ENCODE measurements around the gene RELL1.

The RELL1 gene

DNA sequence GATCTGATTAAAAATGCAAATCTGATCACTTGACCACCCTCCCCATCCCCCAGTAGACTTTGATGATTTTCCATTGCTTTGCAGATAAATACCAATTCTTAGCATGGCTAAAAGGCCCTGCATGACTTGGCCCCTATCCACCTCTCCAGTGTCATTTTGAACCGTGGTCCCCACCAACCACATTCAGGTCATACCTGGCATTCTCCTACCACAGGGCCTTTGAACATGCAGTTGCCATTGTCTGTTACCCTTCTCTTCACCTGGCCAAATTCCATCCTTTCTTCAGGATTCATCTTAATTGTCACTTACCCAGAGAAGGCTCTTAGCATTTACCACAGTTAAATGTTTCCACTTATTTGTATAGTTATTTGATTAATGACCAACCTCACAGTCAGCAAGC lies 36.9 kb upstream of the RELL1 start:
- H3K27ac ChIP-seq (ENCODE audit: insufficient read depth, low read depth, low read length, poor library complexity, severe bottlenecking), result no peak overlapping the region
- H3K4me1 ChIP-seq (ENCODE audit: control insufficient read depth, insufficient read depth, low read length), result no peaks in the 10 kb centered on the region
- H3K27me3 ChIP-seq (ENCODE audit: control insufficient read depth, insufficient read depth, low read length, poor library complexity, severe bottlenecking), result no peaks in the 10 kb centered on the region
- WGBS, 2 experiments, result 90 to 95% methylated on average over 1 of the region's 1 CpG
- no peaks in the 10 kb centered on the region for H3K36me3 ChIP-seq (ENCODE audit: control insufficient read depth, insufficient read depth, low read length)
- H3K9me3 ChIP-seq (ENCODE audit: control insufficient read depth, low read length), result no peaks in the 10 kb centered on the region
- no peak overlapping the region for H3K4me3 ChIP-seq (ENCODE audit: insufficient read depth, low read depth, low read length)

DNA sequence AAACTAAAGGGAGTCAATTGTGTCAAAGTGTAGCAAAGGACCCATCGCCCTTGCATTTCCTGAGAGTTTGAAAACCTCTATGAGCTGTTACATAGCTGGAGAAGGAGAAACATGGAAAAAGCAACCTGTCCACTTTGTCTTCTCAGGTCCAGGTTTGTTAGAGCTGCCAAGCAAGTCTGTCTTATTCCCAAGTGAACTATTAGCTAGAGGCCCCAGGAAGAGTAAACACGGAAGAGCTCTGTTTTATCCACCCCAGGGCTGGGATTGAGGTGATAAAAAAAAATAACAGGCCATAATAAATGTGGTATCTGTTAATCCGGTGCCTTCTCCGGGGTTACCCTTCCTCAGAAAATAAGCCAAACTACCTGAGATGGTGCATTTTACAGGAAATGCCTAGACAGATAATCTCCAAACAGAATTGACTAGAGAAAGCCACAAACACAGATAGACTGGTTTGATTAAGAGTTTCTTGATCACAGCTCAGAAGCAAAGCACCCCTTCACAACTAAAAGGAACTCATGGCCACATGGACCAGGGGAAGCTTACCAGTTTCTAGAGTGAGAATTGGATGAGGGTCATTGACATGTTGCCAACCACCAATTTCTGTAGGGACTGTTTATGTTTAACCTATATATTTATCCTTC lies 35.9 kb upstream of the RELL1 start:
- Histone ChIP-seq H3K27me3 (ENCODE audit: control insufficient read depth, insufficient read depth, low read length, poor library complexity, severe bottlenecking) (no peaks in the 10 kb centered on the region), H3K27ac (ENCODE audit: insufficient read depth, low read depth, low read length, poor library complexity, severe bottlenecking) (no peak overlapping the region), H3K4me1 (ENCODE audit: control insufficient read depth, insufficient read depth, low read length) (no peaks in the 10 kb centered on the region), H3K4me3 (ENCODE audit: insufficient read depth, low read depth, low read length) (no peak overlapping the region), H3K9me3 (ENCODE audit: control insufficient read depth, low read length) (no peaks in the 10 kb centered on the region), H3K36me3 (ENCODE audit: control insufficient read depth, insufficient read depth, low read length) (no peaks in the 10 kb centered on the region)
- WGBS, 2 experiments, result 86 to 96% methylated on average over 4 of the region's 4 CpGs

DNA sequence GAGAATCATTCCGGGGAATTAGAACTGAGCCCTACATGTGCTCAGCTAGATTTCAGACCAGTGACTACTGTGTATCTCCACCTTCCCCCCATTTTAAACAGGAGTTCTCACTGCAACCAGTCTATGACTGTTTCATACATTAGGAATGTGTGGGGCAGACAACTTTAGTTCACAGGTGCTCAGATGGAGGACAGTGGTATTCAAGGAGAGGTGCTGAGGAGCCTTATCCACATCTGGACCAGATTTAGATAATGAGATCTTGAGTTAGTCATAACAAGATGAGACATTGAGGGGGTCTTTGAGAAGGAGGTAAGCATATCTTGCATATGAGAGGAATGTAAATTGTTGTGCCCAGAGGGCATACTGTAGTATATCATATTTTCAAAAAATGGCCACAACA lies 32.8 kb upstream of the RELL1 start:
- H3K27ac ChIP-seq (ENCODE audit: insufficient read depth, low read depth, low read length, poor library complexity, severe bottlenecking), result no peak overlapping the region
- 72 to 76% methylated on average over 1 of the region's 1 CpG for WGBS, 2 experiments

DNA sequence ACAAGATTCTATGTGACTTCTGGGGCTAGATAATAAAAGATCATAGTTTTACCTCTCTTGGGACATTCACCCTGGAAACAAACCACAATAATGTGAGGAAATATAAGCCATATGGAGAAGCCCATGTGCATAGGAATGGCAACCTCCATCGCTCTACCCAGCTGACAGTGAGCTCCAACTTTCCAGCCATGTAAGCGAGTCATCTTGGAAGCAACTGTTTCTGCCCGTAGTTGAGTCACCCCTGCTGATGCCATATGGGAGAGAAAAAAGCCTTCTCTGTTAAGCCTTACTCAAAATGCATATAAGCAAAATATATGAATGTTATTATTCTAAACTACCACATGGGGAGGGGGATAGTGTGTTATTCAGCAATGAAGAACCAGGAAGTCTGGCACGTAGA lies 31.4 kb upstream of the RELL1 start:
- Histone ChIP-seq H3K36me3 (ENCODE audit: control insufficient read depth, insufficient read depth, low read length) (no peaks in the 10 kb centered on the region), H3K27ac (ENCODE audit: insufficient read depth, low read depth, low read length, poor library complexity, severe bottlenecking) (no peak overlapping the region), H3K27me3 (ENCODE audit: control insufficient read depth, insufficient read depth, low read length, poor library complexity, severe bottlenecking) (no peaks in the 10 kb centered on the region), H3K4me3 (ENCODE audit: insufficient read depth, low read depth, low read length) (no peak overlapping the region), H3K9me3 (ENCODE audit: control insufficient read depth, low read length) (no peaks in the 10 kb centered on the region), H3K4me1 (ENCODE audit: control insufficient read depth, insufficient read depth, low read length) (no peaks in the 10 kb centered on the region)
- WGBS, 2 experiments, result 91 to 94% methylated on average over 3 to 4 of the region's 4 CpGs

More for the DNA sequence above, 32.8 kb upstream of the RELL1 start:
- H3K4me1 ChIP-seq (ENCODE audit: control insufficient read depth, insufficient read depth, low read length), result no peaks in the 10 kb centered on the region
- H3K27me3 ChIP-seq (ENCODE audit: control insufficient read depth, insufficient read depth, low read length, poor library complexity, severe bottlenecking), result no peaks in the 10 kb centered on the region
- no peak overlapping the region for H3K4me3 ChIP-seq (ENCODE audit: insufficient read depth, low read depth, low read length)
- no peaks in the 10 kb centered on the region for H3K9me3 ChIP-seq (ENCODE audit: control insufficient read depth, low read length)
- no peaks in the 10 kb centered on the region for H3K36me3 ChIP-seq (ENCODE audit: control insufficient read depth, insufficient read depth, low read length)

DNA sequence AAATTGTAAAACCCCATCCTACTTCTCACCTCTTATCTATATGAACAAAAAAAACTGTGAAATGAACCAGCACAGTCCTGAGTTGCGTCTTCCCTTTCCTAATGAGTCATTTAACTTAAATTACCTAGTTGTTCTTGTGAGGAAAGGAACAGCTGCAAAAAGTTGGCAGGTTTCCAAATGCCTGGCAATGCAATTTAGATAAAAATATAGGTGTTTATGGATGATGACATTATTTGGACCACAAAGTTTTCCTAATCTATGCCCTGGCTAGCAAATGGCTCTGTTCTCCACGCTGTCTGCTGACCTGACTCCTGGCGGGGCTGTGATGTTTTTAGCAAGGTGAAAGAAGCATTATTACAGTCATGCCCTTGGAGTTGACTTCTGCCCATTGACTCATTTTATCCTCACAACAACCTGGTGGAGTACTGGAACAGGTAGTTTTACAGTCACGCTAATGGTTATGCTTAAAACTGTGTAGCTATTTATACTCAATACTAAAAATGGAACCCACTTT lies 29.8 kb upstream of the RELL1 start:
- H3K4me3 ChIP-seq (ENCODE audit: insufficient read depth, low read depth, low read length), result no peak overlapping the region
- no peak overlapping the region for H3K27ac ChIP-seq (ENCODE audit: insufficient read depth, low read depth, low read length, poor library complexity, severe bottlenecking)
- H3K36me3 ChIP-seq (ENCODE audit: control insufficient read depth, insufficient read depth, low read length), result no peaks in the 10 kb centered on the region
- WGBS, 2 experiments, result 88 to 96% methylated on average over 3 to 4 of the region's 4 CpGs
- no peaks in the 10 kb centered on the region for H3K9me3 ChIP-seq (ENCODE audit: control insufficient read depth, low read length)
- H3K27me3 ChIP-seq (ENCODE audit: control insufficient read depth, insufficient read depth, low read length, poor library complexity, severe bottlenecking), result no peaks in the 10 kb centered on the region
- no peaks in the 10 kb centered on the region for H3K4me1 ChIP-seq (ENCODE audit: control insufficient read depth, insufficient read depth, low read length)

DNA sequence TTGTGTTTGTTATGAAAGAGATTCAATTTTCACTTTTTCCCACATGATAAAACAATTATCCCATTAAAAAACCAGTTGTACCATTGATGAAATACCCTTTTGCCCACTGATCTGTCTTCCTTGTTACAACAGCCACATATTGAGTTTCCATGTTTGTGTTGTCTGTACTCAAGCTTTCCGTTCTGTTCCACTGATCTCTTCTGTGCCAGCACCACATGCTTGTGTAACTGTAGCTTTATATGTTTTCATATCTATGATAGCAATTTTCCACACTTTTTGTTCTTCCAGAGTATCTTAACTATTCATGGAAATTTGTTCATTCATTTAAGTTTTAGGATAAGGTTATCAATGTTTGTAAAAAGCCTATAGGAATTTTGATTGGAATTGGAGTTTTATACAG lies 24.3 kb upstream of the RELL1 start:
- Histone ChIP-seq H3K27ac (ENCODE audit: insufficient read depth, low read depth, low read length, poor library complexity, severe bottlenecking) (no peak overlapping the region), H3K36me3 (ENCODE audit: control insufficient read depth, insufficient read depth, low read length) (no peaks in the 10 kb centered on the region), H3K4me1 (ENCODE audit: control insufficient read depth, insufficient read depth, low read length) (no peaks in the 10 kb centered on the region), H3K9me3 (ENCODE audit: control insufficient read depth, low read length) (no peaks in the 10 kb centered on the region), H3K27me3 (ENCODE audit: control insufficient read depth, insufficient read depth, low read length, poor library complexity, severe bottlenecking) (no peaks in the 10 kb centered on the region), H3K4me3 (ENCODE audit: insufficient read depth, low read depth, low read length) (no peak overlapping the region)
- WGBS, 2 experiments, result 100% methylated on average over 1 of the region's 1 CpG

DNA sequence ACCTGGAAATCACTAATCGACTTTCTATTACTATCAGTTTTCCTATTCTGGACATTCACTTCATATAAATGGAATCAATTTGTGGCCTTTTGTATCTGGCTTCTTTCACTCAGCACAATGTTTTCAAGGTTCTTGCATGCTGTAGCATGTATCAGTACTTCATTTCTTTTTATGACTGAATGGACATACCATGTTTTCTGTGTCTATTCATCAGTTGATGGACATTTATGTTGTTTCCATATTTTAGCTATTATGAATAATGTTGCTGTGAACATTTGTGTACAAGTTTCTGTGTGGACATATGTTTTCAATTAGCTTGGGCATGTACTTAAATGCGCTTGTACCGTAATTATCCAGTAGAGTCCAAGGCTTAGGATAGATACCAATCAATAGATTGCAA lies 19.9 kb upstream of the RELL1 start:
- Histone ChIP-seq H3K9me3 (ENCODE audit: control insufficient read depth, low read length) (no peaks in the 10 kb centered on the region), H3K27me3 (ENCODE audit: control insufficient read depth, insufficient read depth, low read length, poor library complexity, severe bottlenecking) (no peaks in the 10 kb centered on the region), H3K36me3 (ENCODE audit: control insufficient read depth, insufficient read depth, low read length) (no peaks in the 10 kb centered on the region), H3K4me3 (ENCODE audit: insufficient read depth, low read depth, low read length) (no peak overlapping the region), H3K27ac (ENCODE audit: insufficient read depth, low read depth, low read length, poor library complexity, severe bottlenecking) (no peak overlapping the region), H3K4me1 (ENCODE audit: control insufficient read depth, insufficient read depth, low read length) (no peaks in the 10 kb centered on the region)
- WGBS, 2 experiments, result 92 to 94% methylated on average over 3 of the region's 3 CpGs

DNA sequence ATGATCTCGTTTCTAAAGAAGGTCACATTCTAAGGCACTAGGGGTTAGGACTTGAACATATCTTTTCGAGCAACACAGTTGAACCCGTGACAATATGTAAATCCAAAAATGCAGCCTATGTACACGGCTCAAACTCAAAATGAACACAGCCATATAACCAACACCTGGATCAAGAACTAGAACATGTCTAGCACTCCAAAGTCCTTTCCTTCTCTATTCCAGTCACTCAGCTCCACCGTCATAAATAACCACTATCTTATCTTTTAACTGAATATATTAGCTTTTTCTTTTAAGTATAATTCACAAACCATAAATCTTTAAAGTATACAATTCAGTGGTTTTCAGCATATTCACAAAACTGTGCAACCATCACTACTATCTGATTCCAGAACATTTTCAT lies 19.4 kb upstream of the RELL1 start:
- no peak overlapping the region for H3K4me3 ChIP-seq (ENCODE audit: insufficient read depth, low read depth, low read length)

DNA sequence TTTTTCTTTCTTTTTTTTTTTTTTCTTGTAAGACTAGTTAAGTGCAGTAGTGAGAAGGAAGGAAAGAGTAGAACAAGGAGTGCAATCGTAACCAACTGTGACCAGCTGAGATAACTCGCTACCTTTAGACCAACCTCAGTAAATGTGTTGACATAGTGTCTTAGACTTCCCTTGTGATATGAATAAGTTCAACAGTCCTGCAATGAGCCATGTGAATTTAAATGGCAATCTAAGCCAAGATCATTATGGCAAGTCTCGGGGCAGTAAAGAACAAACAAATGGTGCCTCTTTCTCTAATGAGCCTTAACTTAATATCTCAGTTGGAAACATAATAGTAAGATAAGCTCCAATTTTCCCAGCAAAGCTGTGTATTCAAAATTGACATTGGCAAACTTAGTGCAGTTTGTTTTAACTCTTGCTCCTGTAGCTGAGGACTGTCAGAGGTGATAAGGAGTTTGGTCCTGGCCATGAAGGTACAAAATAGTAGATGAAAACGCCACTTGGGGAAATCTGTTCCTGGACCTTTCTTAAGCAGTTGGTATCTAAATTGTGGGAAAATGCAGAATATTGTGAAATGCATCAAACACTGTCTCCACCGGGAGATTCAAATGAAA lies 13.8 kb upstream of the RELL1 start:
- H3K27ac ChIP-seq (ENCODE audit: insufficient read depth, low read depth, low read length, poor library complexity, severe bottlenecking), result no peak overlapping the region
- H3K4me1 ChIP-seq (ENCODE audit: control insufficient read depth, insufficient read depth, low read length), result no peaks in the 10 kb centered on the region
- H3K9me3 ChIP-seq (ENCODE audit: control insufficient read depth, low read length), result no peaks in the 10 kb centered on the region
- no peaks in the 10 kb centered on the region for H3K27me3 ChIP-seq (ENCODE audit: control insufficient read depth, insufficient read depth, low read length, poor library complexity, severe bottlenecking)
- no peak overlapping the region for H3K4me3 ChIP-seq (ENCODE audit: insufficient read depth, low read depth, low read length)
- 93 to 94% methylated on average over 5 of the region's 5 CpGs for WGBS, 2 experiments
- H3K36me3 ChIP-seq (ENCODE audit: control insufficient read depth, insufficient read depth, low read length), result no peaks in the 10 kb centered on the region

More for the DNA sequence above, 19.4 kb upstream of the RELL1 start:
- Histone ChIP-seq H3K27me3 (ENCODE audit: control insufficient read depth, insufficient read depth, low read length, poor library complexity, severe bottlenecking) (no peaks in the 10 kb centered on the region), H3K9me3 (ENCODE audit: control insufficient read depth, low read length) (no peaks in the 10 kb centered on the region), H3K27ac (ENCODE audit: insufficient read depth, low read depth, low read length, poor library complexity, severe bottlenecking) (no peak overlapping the region), H3K36me3 (ENCODE audit: control insufficient read depth, insufficient read depth, low read length) (no peaks in the 10 kb centered on the region), H3K4me1 (ENCODE audit: control insufficient read depth, insufficient read depth, low read length) (no peaks in the 10 kb centered on the region)
- 93 to 94% methylated on average over 4 to 5 of the region's 5 CpGs for WGBS, 2 experiments

DNA sequence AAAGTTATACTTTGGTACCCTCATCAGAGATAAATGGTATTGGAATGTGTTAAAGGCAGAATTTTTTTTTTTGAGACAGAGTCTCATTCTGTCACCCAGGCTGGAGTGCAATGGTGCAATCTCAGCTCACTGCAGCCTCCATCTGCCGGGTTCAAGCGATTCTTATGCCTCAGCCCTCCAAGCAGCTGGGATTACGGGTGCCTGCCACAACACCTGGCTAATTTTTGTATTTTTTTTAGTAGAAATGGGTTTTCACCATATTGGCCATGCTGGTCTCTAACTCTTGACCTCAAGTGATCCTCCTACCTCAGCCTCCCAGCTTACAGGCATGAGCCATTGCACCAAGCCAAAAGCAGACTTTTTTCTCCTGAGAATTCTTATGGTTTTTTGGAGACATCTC lies 11.4 kb upstream of the RELL1 start:
- WGBS, 2 experiments, result 91% methylated on average over 3 of the region's 3 CpGs

More for the DNA sequence above, 11.4 kb upstream of the RELL1 start:
- Histone ChIP-seq H3K4me1 (ENCODE audit: control insufficient read depth, insufficient read depth, low read length) (no peaks in the 10 kb centered on the region), H3K27me3 (ENCODE audit: control insufficient read depth, insufficient read depth, low read length, poor library complexity, severe bottlenecking) (no peaks in the 10 kb centered on the region), H3K36me3 (ENCODE audit: control insufficient read depth, insufficient read depth, low read length) (no peaks in the 10 kb centered on the region), H3K4me3 (ENCODE audit: insufficient read depth, low read depth, low read length) (no peak overlapping the region), H3K9me3 (ENCODE audit: control insufficient read depth, low read length) (no peaks in the 10 kb centered on the region), H3K27ac (ENCODE audit: insufficient read depth, low read depth, low read length, poor library complexity, severe bottlenecking) (no peak overlapping the region)

Measured in ectodermal cell (in vitro differentiated cells).